ENCODE results near the gene OTOF.

The OTOF gene

GRCh38 chr2:26409785-26410184 lies 68.1 kb downstream of the OTOF start:
- Histone ChIP-seq H3K27me3 (ENCODE audit: insufficient read depth, low read length) (no peaks in the 10 kb centered on the region), H3K4me3 (ENCODE audit: low read length) (no peak overlapping the region), H3K9ac (ENCODE audit: low read depth, low read length) (no peak overlapping the region), H3K27ac (ENCODE audit: low read length) (no peak overlapping the region), H3K4me1 (ENCODE audit: insufficient read depth, low read length) (no peaks in the 10 kb centered on the region), H3K9me3 (ENCODE audit: insufficient read depth, low read depth, low read length) (no peaks in the 10 kb centered on the region), H3K36me3 (ENCODE audit: insufficient read depth, low read depth, low read length) (no peaks in the 10 kb centered on the region)

GRCh38 chr2:26407526-26407925 lies 70.4 kb downstream of the OTOF start:
- Histone ChIP-seq H3K4me1 (ENCODE audit: insufficient read depth, low read length) (no peaks in the 10 kb centered on the region), H3K9ac (ENCODE audit: low read depth, low read length) (no peak overlapping the region), H3K36me3 (ENCODE audit: insufficient read depth, low read depth, low read length) (no peaks in the 10 kb centered on the region)

More at GRCh38 chr2:26407526-26407925, 70.4 kb downstream of the OTOF start:
- Histone ChIP-seq H3K27ac (ENCODE audit: low read length) (no peak overlapping the region), H3K4me3 (ENCODE audit: low read length) (no peak overlapping the region), H3K9me3 (ENCODE audit: insufficient read depth, low read depth, low read length) (no peaks in the 10 kb centered on the region), H3K27me3 (ENCODE audit: insufficient read depth, low read length) (no peaks in the 10 kb centered on the region)
